Thoracic aorta (tissue), 2 donors: Measurements from ENCODE around the gene DSCAM. TPM values are rescaled to one million over a fixed set of nuclear protein-coding genes. Genes with fewer than 3 reads are reported as not detected.

Experiments
- ATAC-seq: fragments of 150-250 bp; one replicate; pipeline ENCODE4 v1.8.0; 2017; ENCODE audit warnings: low read depth; ENCODE audit not compliant: insufficient number of reproducible peaks, low FRiP score
- DNase-seq: peaks from one replicate; pipeline ENCODE4 v3.0.0-alpha.2; 2020; ENCODE audit warnings: low spot score
- H3K27ac ChIP-seq, 2 donors: fragments of 200-600 bp; sonication (generic); 1 replicate in 1 of 2; 2 replicates in 1 of 2; pipeline ENCODE4 v1.5.1; 2016; ENCODE audit warnings: mild to moderate bottlenecking in 2 of 2, moderate library complexity in 2 of 2
- H3K27me3 ChIP-seq: fragments of 200-600 bp; sonication (generic); replicated peaks from 2 replicates; pipeline ENCODE4 v1.6.0; 2016; ENCODE audit warnings: mild to moderate bottlenecking; ENCODE audit not compliant: insufficient read depth
- H3K36me3 ChIP-seq: fragments of 200-600 bp; sonication (generic); one replicate; pipeline ENCODE4 v1.5.1; 2016
- H3K4me1 ChIP-seq, 2 donors: fragments of 200-600 bp; sonication (generic); 1 replicate in 1 of 2; 2 replicates in 1 of 2; pipeline versions ENCODE4 v1.5.1 to v1.6.0; 2016; ENCODE audit warnings: low read depth in 2 of 2, mild to moderate bottlenecking in 1 of 2; ENCODE audit not compliant: control insufficient read depth in 1 of 2
- H3K4me3 ChIP-seq: fragments of 200-600 bp; sonication (generic); 2 replicates; pipeline ENCODE4 v1.5.1; 2016; ENCODE audit warnings: mild to moderate bottlenecking
- H3K9me3 ChIP-seq: fragments of 200-600 bp; sonication (generic); 2 replicates; pipeline ENCODE4 v1.5.1; 2016
- CTCF ChIP-seq: fragments of 200-600 bp; sonication (generic); IDR thresholded peaks from one replicate; pipeline ENCODE4 v1.5.1; 2019; ENCODE audit warnings: antibody characterized with exemption
- total RNA-seq, 2 donors: library from RNA; depleted of rRNA; stranded (reverse); fragments of >200 nt; gene quantifications; one replicate each; pipeline versions ENCODE4 v1.1.0 to v1.2.3, GENCODE V29; 2016

The DSCAM gene
- total RNA-seq, 2 donors from 2014 or later = not detected

- H3K4me1 ChIP-seq = no peaks in the 10 kb centered on the region
- ATAC-seq = no peak
- H3K36me3 ChIP-seq = no peaks in the 10 kb centered on the region
- H3K27me3 ChIP-seq = no peaks in the 10 kb centered on the region
- H3K27ac ChIP-seq = no peak overlapping the region
- DNase-seq = no peak
- H3K9me3 ChIP-seq = no peaks in the 10 kb centered on the region
- TF ChIP-seq CTCF = no peak
- H3K4me3 ChIP-seq = no peak overlapping the region
Observed at GRCh38 chr21:40587736-40588346, 259.1 kb downstream of the DSCAM start.

- Histone ChIP-seq H3K4me1 (no peaks in the 10 kb centered on the region), H3K9me3 (no peaks in the 10 kb centered on the region), H3K27me3 (no peaks in the 10 kb centered on the region), H3K27ac (no peak overlapping the region), H3K36me3 (no peaks in the 10 kb centered on the region), H3K4me3 (no peak overlapping the region)
- TF ChIP-seq CTCF = no peak
- no peak for ATAC-seq
- no peak for DNase-seq
Observed at GRCh38 chr21:40586575-40586974, 260.4 kb downstream of the DSCAM start.

GRCh38 chr21:40577285-40578043, 269.5 kb downstream of the DSCAM start:
- no peaks in the 10 kb centered on the region for H3K4me1 ChIP-seq
- DNase-seq (no peak), ATAC-seq (no peak)
- H3K27ac ChIP-seq = no peak overlapping the region
- no peaks in the 10 kb centered on the region for H3K36me3 ChIP-seq
- no peaks in the 10 kb centered on the region for H3K9me3 ChIP-seq
- no peak for TF ChIP-seq CTCF
- H3K27me3 ChIP-seq = no peaks in the 10 kb centered on the region
- no peak overlapping the region for H3K4me3 ChIP-seq

- no peak overlapping the region for H3K4me3 ChIP-seq
- no peaks in the 10 kb centered on the region for H3K27me3 ChIP-seq
- no peak for TF ChIP-seq CTCF
- no peaks in the 10 kb centered on the region for H3K4me1 ChIP-seq
- ATAC-seq = no peak
- no peaks in the 10 kb centered on the region for H3K36me3 ChIP-seq
- no peak overlapping the region for H3K27ac ChIP-seq
- no peaks in the 10 kb centered on the region for H3K9me3 ChIP-seq
- no peak for DNase-seq
Observed at GRCh38 chr21:40575976-40576375, 271.0 kb downstream of the DSCAM start.

- ATAC-seq (no peak), DNase-seq (no peak)
- Histone ChIP-seq H3K9me3 (no peaks in the 10 kb centered on the region), H3K36me3 (no peaks in the 10 kb centered on the region), H3K27me3 (no peaks in the 10 kb centered on the region), H3K4me1 (no peaks in the 10 kb centered on the region), H3K4me3 (no peak overlapping the region), H3K27ac (no peak overlapping the region)
- TF ChIP-seq CTCF = no peak
Observed at GRCh38 chr21:40569357-40569756, 277.6 kb downstream of the DSCAM start.
